SHP77 treated with DMSO at 0.1 percent for 48 hours (cell line): ENCODE results near the gene DAPK1.

Experiments
- DNase-seq: peaks from one replicate; lab custom pipeline; 2025; lab: John Stamatoyannopoulos, UW

The DAPK1 gene

GRCh38 chr9:87516926-87517290 is 19.2 kb downstream of the DAPK1 start:
- no peak for DNase-seq

GRCh38 chr9:87517732-87518131 is 20.1 kb downstream of the DAPK1 start:
- no peak for DNase-seq

- DNase-seq = no peak
Measured at GRCh38 chr9:87518702-87519335, 21.2 kb downstream of the DAPK1 start.

GRCh38 chr9:87519461-87519860 is 21.8 kb downstream of the DAPK1 start:
- no peak for DNase-seq

- DNase-seq = no peak
Measured at GRCh38 chr9:87520172-87520683, 22.6 kb downstream of the DAPK1 start.

GRCh38 chr9:87521834-87522233 is 24.2 kb downstream of the DAPK1 start:
- no peak for DNase-seq

- DNase-seq = no peak
Measured at GRCh38 chr9:87524061-87524460, 26.4 kb downstream of the DAPK1 start.

- no peak for DNase-seq
Measured at GRCh38 chr9:87525546-87526303, 28.1 kb downstream of the DAPK1 start.

GRCh38 chr9:87527211-87527916 is 29.7 kb downstream of the DAPK1 start:
- DNase-seq = no peak

- DNase-seq = no peak
Measured at GRCh38 chr9:87528969-87529368, 31.3 kb downstream of the DAPK1 start.

GRCh38 chr9:87529671-87530070 is 32.0 kb downstream of the DAPK1 start:
- DNase-seq = no peak

GRCh38 chr9:87530716-87531115 is 33.0 kb downstream of the DAPK1 start:
- no peak for DNase-seq

- no peak for DNase-seq
Measured at GRCh38 chr9:87531370-87532295, 34.0 kb downstream of the DAPK1 start.

- no peak for DNase-seq
Measured at GRCh38 chr9:87533271-87533670, 35.6 kb downstream of the DAPK1 start.

- DNase-seq = no peak
Measured at GRCh38 chr9:87534036-87534435, 36.4 kb downstream of the DAPK1 start.

- no peak for DNase-seq
Measured at GRCh38 chr9:87534957-87535356, 37.3 kb downstream of the DAPK1 start.

GRCh38 chr9:87535817-87536539 is 38.3 kb downstream of the DAPK1 start:
- DNase-seq = no peak

GRCh38 chr9:87537625-87538024 is 40.0 kb downstream of the DAPK1 start:
- no peak for DNase-seq

- no peak for DNase-seq
Measured at GRCh38 chr9:87540444-87541105, 42.9 kb downstream of the DAPK1 start.

GRCh38 chr9:87541663-87542062 is 44.0 kb downstream of the DAPK1 start:
- DNase-seq = no peak

GRCh38 chr9:87542141-87542540 is 44.5 kb downstream of the DAPK1 start:
- no peak for DNase-seq
